Measurements from ENCODE around the gene ZNF311.
"Not testable (repeated sequence)": the region's sequence is repeated elsewhere in the genome, so short reads cannot be mapped to it uniquely, and the experiment has no call there.

The ZNF311 gene

GRCh38 chr6:28979679-28980078, 25.4 kb downstream of the ZNF311 start:
- no peak for TF ChIP-seq CTCF (conservative IDR thresholded peaks at IDR 0.05; ENCODE audit: control insufficient read depth, insufficient read depth, low read depth, low read length)
- H3K4me3 ChIP-seq (ENCODE audit: control insufficient read depth, low read depth, low read length): no peak overlapping the region
- no peak for DNase-seq (ENCODE audit: low read depth)

DNA sequence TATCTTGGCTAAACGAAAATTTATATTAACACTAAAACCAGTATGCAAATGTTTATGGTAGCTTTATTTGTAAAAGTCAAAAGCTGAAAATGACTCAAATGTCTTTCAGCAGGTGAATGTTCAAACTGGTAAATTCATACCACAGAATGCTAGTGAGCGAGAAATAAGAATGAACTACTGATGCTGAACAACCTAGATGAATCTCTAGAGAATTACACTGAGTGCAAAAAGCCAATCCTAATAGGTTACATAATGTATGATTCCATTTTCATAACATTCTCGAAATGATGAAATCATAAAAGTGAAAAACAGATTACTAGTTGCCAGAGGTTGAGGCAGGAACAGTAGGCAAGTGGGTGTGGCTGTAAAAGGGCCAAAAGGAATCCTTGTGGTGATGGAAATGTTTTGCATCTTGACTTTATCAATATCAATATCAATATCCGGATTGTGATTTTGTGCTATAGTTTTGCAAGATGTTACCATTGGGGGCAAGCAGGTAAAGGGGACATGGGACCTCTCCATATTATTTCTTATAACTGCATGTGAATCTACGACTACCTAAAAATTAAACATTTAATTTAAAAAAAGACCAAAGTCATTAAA, 26.1 kb downstream of the ZNF311 start:
- H3K4me3 ChIP-seq (ENCODE audit: control insufficient read depth, low read depth, low read length): no peak overlapping the region
- no peak for TF ChIP-seq CTCF (conservative IDR thresholded peaks at IDR 0.05; ENCODE audit: control insufficient read depth, insufficient read depth, low read depth, low read length)
- no peak for DNase-seq (ENCODE audit: low read depth)

DNA sequence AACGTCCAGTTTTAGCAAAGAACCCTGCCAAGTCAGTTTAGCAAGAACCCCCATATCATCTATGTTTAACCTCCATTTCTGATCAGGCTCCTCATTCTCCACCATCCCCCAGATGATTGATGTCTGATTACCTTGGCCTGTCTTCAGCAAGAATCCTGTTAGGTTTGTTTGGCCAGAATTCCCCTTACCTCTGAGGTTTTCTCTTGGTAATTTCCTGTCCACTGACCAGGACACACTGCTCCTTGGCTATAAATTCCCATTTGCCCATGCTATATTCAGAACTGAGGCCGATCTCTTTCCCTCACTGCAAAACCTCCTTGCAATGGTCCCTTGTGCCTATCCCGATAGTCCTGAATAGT, 27.0 kb downstream of the ZNF311 start:
- DNase-seq (ENCODE audit: low read depth): no peak
- no peak for TF ChIP-seq CTCF (conservative IDR thresholded peaks at IDR 0.05; ENCODE audit: control insufficient read depth, insufficient read depth, low read depth, low read length)
- no peak overlapping the region for H3K4me3 ChIP-seq (ENCODE audit: control insufficient read depth, low read depth, low read length)

DNA sequence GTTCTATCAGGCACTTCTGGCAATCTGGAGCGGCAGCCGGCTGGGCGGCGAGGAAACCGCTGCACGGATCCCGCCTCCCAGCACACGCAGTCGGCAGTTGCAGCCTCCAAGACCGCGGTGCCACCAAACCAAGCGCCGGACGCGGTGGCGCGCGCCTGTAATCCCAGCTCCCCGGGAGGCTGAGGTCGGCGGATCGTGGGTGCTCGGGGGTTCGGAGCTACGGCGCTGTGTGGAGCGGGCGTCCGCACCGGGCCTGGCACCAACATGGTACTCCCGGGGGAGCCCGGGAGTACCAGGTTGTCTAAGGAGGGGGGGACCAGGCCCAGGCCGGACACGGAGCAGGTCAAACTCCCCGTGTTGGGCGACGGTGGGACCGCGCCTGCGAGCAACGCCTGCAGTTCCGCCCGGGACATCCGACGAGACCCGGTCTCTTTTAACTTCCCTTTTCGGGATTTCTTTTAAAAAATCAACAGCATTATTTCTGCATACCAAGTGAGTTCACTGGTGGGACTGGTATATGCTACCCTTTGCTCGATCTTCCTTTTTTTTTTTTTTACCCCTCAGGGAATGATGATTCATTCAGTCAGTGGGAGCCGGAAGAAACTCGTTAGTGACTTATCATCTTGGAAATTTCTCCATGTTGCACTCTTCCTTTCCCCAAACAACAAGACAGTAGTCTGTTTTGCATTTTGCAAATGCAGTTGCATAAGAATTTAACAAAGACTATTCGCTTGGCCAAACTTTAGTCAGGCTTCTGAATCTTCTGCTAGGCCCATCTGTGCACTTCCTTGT, 27.6 kb downstream of the ZNF311 start:
- H3K4me3 ChIP-seq (ENCODE audit: control insufficient read depth, low read depth, low read length): peak overlapping the region; percentile 46
- DNase-seq (ENCODE audit: low read depth): peak; percentile 86
- no peak for TF ChIP-seq CTCF (conservative IDR thresholded peaks at IDR 0.05; ENCODE audit: control insufficient read depth, insufficient read depth, low read depth, low read length)

- no peak overlapping the region for H3K4me3 ChIP-seq (ENCODE audit: control insufficient read depth, low read depth, low read length)
- TF ChIP-seq CTCF (conservative IDR thresholded peaks at IDR 0.05; ENCODE audit: control insufficient read depth, insufficient read depth, low read depth, low read length): no peak
- DNase-seq (ENCODE audit: low read depth): no peak
Measured at GRCh38 chr6:28976677-28977076, 28.4 kb downstream of the ZNF311 start.

DNA sequence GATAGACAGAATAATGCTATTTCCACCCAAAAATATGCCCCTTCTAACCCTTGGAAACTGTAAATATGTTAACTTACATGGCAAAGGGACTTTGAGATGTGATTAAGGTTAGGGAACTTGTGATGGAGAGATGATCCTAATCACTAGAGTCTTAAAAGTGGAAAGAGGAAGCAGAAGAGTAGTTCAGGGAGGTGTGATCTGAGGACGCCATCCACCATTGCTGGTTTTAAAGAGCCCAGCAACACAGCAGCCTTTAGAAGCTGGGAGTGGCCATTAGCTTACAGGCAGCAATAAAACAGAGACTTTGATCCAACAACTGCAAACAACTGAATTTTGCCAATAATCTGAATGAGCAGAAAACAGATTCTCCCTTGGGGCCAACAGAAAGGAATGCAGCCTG, 30.6 kb downstream of the ZNF311 start:
- TF ChIP-seq CTCF (conservative IDR thresholded peaks at IDR 0.05; ENCODE audit: control insufficient read depth, insufficient read depth, low read depth, low read length): no peak
- no peak overlapping the region for H3K4me3 ChIP-seq (ENCODE audit: control insufficient read depth, low read depth, low read length)

DNA sequence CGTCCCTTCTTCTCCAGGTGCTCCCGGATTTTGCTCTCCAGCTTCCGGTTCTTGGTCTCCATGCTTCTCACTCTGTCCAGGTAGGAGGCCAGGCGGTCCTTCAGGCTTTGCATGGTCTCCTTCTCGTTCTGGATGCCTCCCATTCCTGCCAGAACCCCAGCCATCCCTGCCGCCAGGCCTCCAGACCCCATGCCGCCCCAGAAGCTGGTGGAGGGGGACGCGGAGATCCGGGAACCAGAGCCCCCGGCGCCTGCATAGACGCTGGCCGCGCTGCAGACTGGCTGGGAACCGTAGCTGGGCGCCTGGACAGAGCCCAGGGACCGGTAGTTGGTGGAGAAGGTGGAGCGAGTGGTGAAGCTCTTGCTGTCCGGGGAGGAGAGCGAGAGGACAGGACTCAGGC, 35.1 kb downstream of the ZNF311 start:
- H3K4me3 ChIP-seq (ENCODE audit: control insufficient read depth, low read depth, low read length); DNase-seq (ENCODE audit: low read depth): not testable (repeated sequence)

More for the DNA sequence above, 30.6 kb downstream of the ZNF311 start:
- DNase-seq (ENCODE audit: low read depth): no peak

Measured in fibroblast of mammary gland (primary cell).